ENCODE results near the gene WWC1.
A peak's percentile ranks its signal among the peaks of the same experiment; 100 is the strongest.

WWC1 gene

DNA sequence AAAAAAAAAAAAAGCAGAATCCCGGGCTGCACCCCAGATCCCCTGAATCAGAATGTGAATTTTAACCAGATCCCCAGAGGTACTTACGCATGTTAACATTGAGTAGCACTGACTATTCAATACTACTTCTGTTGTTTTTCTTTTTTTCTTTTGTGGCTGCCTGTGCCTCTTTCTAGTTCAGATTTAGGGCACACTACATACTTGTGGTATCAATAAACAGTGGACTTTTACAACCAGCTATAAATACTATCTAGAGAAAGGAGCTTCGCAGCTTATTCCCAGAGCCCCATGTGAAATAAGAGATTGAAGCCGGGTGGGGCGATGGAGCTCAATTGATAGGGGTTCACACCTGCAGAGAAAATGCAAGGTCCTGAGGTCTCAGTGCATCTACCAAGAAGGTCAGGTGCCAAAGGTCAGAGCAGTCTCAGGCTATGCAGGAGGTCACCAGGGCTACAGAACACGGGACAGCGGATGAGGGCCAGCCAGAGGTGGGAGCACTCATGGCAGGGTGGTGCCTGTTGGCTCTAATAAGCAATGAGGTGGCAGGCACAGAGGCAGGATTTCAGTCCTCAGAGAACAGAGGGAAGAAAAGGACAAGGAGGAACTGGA is 22.3 kb downstream of the WWC1 start:
- no peak for DNase-seq
- TF ChIP-seq, protein P1, sequence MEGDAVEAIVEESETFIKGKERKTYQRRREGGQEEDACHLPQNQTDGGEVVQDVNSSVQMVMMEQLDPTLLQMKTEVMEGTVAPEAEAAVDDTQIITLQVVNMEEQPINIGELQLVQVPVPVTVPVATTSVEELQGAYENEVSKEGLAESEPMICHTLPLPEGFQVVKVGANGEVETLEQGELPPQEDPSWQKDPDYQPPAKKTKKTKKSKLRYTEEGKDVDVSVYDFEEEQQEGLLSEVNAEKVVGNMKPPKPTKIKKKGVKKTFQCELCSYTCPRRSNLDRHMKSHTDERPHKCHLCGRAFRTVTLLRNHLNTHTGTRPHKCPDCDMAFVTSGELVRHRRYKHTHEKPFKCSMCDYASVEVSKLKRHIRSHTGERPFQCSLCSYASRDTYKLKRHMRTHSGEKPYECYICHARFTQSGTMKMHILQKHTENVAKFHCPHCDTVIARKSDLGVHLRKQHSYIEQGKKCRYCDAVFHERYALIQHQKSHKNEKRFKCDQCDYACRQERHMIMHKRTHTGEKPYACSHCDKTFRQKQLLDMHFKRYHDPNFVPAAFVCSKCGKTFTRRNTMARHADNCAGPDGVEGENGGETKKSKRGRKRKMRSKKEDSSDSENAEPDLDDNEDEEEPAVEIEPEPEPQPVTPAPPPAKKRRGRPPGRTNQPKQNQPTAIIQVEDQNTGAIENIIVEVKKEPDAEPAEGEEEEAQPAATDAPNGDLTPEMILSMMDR (IDR thresholded peaks at IDR 0.05), result no peak
- no peaks in the 10 kb centered on the region for H3K36me3 Mint-ChIP-seq (ENCODE audit: low read depth)
- H3K27ac Mint-ChIP-seq, result peak overlapping the region; percentile 47
- H3K4me1 Mint-ChIP-seq, result peaks cover 48% of the 10 kb centered on the region
- H3K4me3 Mint-ChIP-seq, result no peak overlapping the region
- peaks cover 18% of the 10 kb centered on the region for H3K27me3 Mint-ChIP-seq (ENCODE audit: low read depth, poor library complexity)
- no peaks in the 10 kb centered on the region for H3K9me3 Mint-ChIP-seq

DNA sequence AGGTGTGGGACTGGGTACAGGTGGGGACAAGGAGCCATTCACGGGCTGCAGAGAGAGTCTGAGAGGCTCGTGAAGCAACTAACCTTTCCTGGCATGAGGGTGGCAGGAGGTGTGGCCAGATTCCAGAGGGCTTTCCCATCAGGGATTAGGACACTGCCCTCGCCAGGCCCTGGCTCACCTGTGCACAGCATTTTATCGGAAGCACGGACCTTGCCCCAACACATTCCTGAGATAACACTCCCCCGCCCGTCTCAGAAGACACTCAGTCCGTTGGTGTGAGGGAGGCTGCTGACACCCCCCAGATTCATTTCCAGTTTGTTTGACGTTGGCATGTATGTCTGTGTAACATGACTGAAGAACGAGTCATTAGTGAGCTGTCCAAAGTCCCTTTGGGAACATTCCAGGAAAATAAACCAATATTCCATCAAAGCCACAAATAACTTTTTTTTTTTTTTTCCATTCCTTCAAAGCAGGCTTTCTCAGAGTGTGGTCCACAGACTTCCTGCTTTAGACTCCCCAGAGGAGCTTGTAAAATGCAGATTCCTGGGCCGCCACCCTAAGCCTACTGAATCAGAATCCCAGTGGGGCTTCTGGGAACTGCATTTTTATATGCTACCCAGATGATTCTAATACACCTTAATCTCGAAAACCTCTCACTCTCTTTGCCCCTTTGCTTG is 23.4 kb downstream of the WWC1 start:
- TF ChIP-seq, protein P1 (IDR thresholded peaks at IDR 0.05), result no peak
- Mint-ChIP-seq H3K9me3 (no peaks in the 10 kb centered on the region), H3K4me1 (peaks cover 48% of the 10 kb centered on the region), H3K36me3 (ENCODE audit: low read depth) (no peaks in the 10 kb centered on the region), H3K27me3 (ENCODE audit: low read depth, poor library complexity) (peaks cover 6% of the 10 kb centered on the region), H3K27ac (no peak overlapping the region), H3K4me3 (peak overlapping the region; percentile 35)
- no peak for DNase-seq

DNA sequence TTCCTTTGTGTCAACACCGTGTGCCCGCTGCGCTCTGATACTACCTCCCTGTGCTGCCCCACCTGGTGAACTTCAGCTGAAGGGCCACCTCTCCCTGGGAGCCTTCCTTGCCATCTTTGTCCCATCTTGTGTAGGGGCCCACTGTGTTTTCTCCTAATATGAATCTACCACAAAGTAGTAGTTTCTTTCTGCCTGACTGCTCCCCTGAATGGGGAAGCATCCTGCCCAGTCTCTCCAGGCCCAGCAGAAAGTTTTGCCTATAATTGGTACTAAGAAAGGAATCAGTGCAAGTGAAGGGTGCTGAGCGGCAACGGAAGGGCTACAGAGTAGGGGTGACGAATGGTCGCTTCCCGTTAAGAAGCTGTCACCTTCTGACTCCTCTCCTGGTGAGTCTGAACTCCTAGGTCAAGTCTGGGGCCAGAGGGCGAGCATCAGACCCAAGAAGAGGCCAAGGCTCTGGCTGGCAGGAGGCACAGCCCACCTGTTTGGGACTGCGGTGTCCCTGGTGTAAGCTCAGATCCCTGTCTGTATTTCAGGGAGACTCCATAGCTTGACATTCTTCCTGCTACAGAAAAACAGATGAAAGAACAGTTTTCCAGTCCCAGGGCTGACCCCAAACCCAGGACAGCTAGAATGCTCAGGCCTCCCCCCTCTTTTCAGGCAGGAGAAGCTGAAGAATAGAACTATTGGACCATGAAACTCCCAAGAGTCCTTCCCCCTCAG is 24.1 kb downstream of the WWC1 start:
- Mint-ChIP-seq H3K4me3 (peak overlapping the region; percentile 35), H3K9me3 (no peaks in the 10 kb centered on the region)

DNA sequence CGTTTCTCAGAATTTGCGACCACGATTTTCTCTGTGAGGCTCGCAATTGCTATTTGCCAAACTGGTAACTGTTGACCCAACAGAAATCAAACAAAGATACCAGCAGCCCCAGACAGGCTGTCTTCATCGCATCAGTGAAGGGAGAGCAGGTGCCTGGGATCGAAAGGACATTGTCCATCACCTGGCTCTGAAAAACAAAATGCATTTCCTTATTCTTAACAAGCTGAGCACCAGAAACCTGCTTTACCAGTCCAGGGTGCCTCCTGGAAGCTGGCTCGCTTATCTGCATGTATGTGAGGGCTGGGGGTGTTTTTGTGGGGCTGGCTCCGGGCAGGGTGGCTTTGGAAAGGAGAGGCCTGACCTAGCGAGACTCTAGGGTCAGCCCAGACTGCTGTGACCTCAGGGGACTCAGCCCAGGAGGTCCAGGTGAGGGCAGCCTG is 24.7 kb downstream of the WWC1 start:
- peak overlapping the region; percentile 54 for H3K27ac Mint-ChIP-seq
- H3K4me3 Mint-ChIP-seq, result no peak overlapping the region
- no peak for DNase-seq

More for the DNA sequence above, 24.1 kb downstream of the WWC1 start:
- Mint-ChIP-seq H3K4me1 (peaks cover 52% of the 10 kb centered on the region), H3K36me3 (ENCODE audit: low read depth) (no peaks in the 10 kb centered on the region), H3K27ac (peak overlapping the region; percentile 54), H3K27me3 (ENCODE audit: low read depth, poor library complexity) (peaks cover 4% of the 10 kb centered on the region)
- peak; percentile 28 for DNase-seq
- TF ChIP-seq, protein P1 (IDR thresholded peaks at IDR 0.05), result no peak

DNA sequence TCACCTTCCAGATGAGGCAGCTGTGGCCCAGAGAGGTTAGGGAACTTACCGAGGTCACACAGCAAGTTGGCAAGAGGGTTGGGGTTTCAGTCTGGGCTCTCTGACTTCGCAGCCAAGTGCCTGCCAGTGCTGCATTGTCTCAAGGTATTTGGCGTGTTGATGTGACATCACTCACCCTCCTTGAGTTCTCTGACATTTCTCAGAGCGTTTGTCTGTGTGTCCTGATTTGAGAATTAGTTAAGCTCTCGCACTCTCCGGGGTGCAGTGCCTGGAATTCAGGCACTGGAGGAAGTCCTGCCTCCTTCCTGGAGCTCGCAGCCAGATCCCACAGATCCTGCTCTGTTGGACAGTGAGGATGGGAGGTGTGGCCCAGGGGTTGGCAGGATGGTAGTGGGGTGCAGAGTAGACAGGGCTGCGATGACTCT is 25.7 kb downstream of the WWC1 start:
- H3K36me3 Mint-ChIP-seq (ENCODE audit: low read depth), result no peaks in the 10 kb centered on the region
- peaks cover 58% of the 10 kb centered on the region for H3K4me1 Mint-ChIP-seq
- no peak overlapping the region for H3K27ac Mint-ChIP-seq
- H3K27me3 Mint-ChIP-seq (ENCODE audit: low read depth, poor library complexity), result no peaks in the 10 kb centered on the region
- no peaks in the 10 kb centered on the region for H3K9me3 Mint-ChIP-seq
- no peak for DNase-seq
- TF ChIP-seq, protein P1 (IDR thresholded peaks at IDR 0.05), result no peak
- H3K4me3 Mint-ChIP-seq, result no peak overlapping the region

More for the DNA sequence above, 24.7 kb downstream of the WWC1 start:
- H3K27me3 Mint-ChIP-seq (ENCODE audit: low read depth, poor library complexity), result peaks cover 2% of the 10 kb centered on the region
- no peaks in the 10 kb centered on the region for H3K9me3 Mint-ChIP-seq
- H3K4me1 Mint-ChIP-seq, result peaks cover 58% of the 10 kb centered on the region
- H3K36me3 Mint-ChIP-seq (ENCODE audit: low read depth), result no peaks in the 10 kb centered on the region
- TF ChIP-seq, protein P1 (IDR thresholded peaks at IDR 0.05), result no peak
